HEK293 (cell line): ENCODE measurements around the gene SREBF1.

Source experiments
- CTCF ChIA-PET: fragments of 350-600 bp; formaldehyde crosslinking; extraction: SDS; loops from one replicate; lab custom pipeline; 2021; ENCODE audit warnings: antibody characterized with exemption; lab: Yijun Ruan, JAX
- POLR2A ChIA-PET: fragments of 300-600 bp; formaldehyde crosslinking; extraction: SDS; loops from one replicate; lab custom pipeline; 2020; ENCODE audit warnings: antibody characterized with exemption, inconsistent platforms; lab: Yijun Ruan, JAX
- H3K27ac ChIP-seq: fragments of 200-500 bp; sonication (Bioruptor generic); 2 replicates; pipeline ENCODE4 v1.5.1; 2014; ENCODE audit warnings: low read depth, low read length, control low read depth, inconsistent platforms; ENCODE audit errors: extremely low read depth
- H3K36me3 ChIP-seq, 2 experiments: fragments of 200-500 bp in 1 of 2; sonication (Bioruptor generic) in 1 of 2; 1 replicate in 1 of 2; 2 replicates in 1 of 2; pipeline ENCODE4 v1.5.1; 2014 to 2017; ENCODE audit warnings: inconsistent platforms in 2 of 2, low read length in 2 of 2; ENCODE audit not compliant: control insufficient read depth in 2 of 2, insufficient read depth in 1 of 2
- H3K4me1 ChIP-seq: fragments of 200-500 bp; sonication (Bioruptor generic); 2 replicates; pipeline ENCODE4 v1.5.1; 2014; ENCODE audit warnings: mild to moderate bottlenecking, low read length, inconsistent platforms; ENCODE audit not compliant: control insufficient read depth, insufficient read depth
- H3K4me3 ChIP-seq: 2 replicates; pipeline ENCODE4 v1.5.1; 2011; ENCODE audit warnings: low read depth, mild to moderate bottlenecking, control low read depth, low read length, moderate library complexity
- H3K9me3 ChIP-seq: fragments of 200-500 bp; sonication (Bioruptor generic); 2 replicates; pipeline ENCODE4 v1.5.1; 2014; ENCODE audit warnings: low read depth, low read length, inconsistent platforms; ENCODE audit not compliant: control insufficient read depth, insufficient read depth
- BCL11A ChIP-seq: fragments of 450-650 bp; formaldehyde crosslinking; IDR thresholded peaks from 2 replicates; pipeline ENCODE4 v1.5.1; 2016; ENCODE audit warnings: low read depth, missing biosample characterization, missing genetic modification characterization
- EGR2 ChIP-seq: fragments of 450-650 bp; formaldehyde crosslinking; IDR thresholded peaks from 2 replicates; pipeline ENCODE4 v1.5.1; 2016; ENCODE audit warnings: low read depth, missing biosample characterization, missing genetic modification characterization
- FEZF1 ChIP-seq: fragments of 450-650 bp; formaldehyde crosslinking; IDR thresholded peaks from 2 replicates; pipeline ENCODE4 v1.5.1; 2016; ENCODE audit warnings: missing biosample characterization, missing genetic modification characterization
- SALL2 ChIP-seq: fragments of 450-650 bp; formaldehyde crosslinking; IDR thresholded peaks from 2 replicates; pipeline ENCODE4 v1.5.0; 2017; ENCODE audit warnings: missing biosample characterization, mild to moderate bottlenecking, missing genetic modification characterization, borderline replicate concordance
- SP2 ChIP-seq: fragments of 450-650 bp; formaldehyde crosslinking; IDR thresholded peaks from 2 replicates; pipeline ENCODE4 v1.5.1; 2016; ENCODE audit warnings: missing biosample characterization, missing genetic modification characterization
- ZNF133 ChIP-seq: fragments of 450-650 bp; formaldehyde crosslinking; IDR thresholded peaks from 2 replicates; pipeline ENCODE4 v1.5.1; 2016; ENCODE audit warnings: missing biosample characterization, missing genetic modification characterization
- ZNF24 ChIP-seq: fragments of 450-650 bp; formaldehyde crosslinking; IDR thresholded peaks from 2 replicates; pipeline ENCODE4 v1.5.1; 2016; ENCODE audit warnings: missing biosample characterization, missing genetic modification characterization
- ZNF26 ChIP-seq: fragments of 450-650 bp; formaldehyde crosslinking; IDR thresholded peaks from 2 replicates; pipeline ENCODE4 v1.5.1; 2016; ENCODE audit warnings: missing biosample characterization, missing genetic modification characterization
- ZNF335 ChIP-seq: fragments of 450-650 bp; formaldehyde crosslinking; conservative IDR thresholded peaks from 2 replicates; pipeline ENCODE4 v1.5.1; 2016; ENCODE audit warnings: missing biosample characterization, missing genetic modification characterization
- ZNF404 ChIP-seq: fragments of 450-650 bp; formaldehyde crosslinking; IDR thresholded peaks from 2 replicates; pipeline ENCODE4 v1.5.1; 2017; ENCODE audit warnings: missing biosample characterization, missing genetic modification characterization
- ZNF600 ChIP-seq: fragments of 450-650 bp; formaldehyde crosslinking; IDR thresholded peaks from 2 replicates; pipeline ENCODE4 v1.5.1; 2016; ENCODE audit warnings: missing biosample characterization, missing genetic modification characterization
- ZNF660 ChIP-seq: fragments of 450-650 bp; IDR thresholded peaks from 2 replicates; pipeline ENCODE4 v1.5.1; 2018; ENCODE audit warnings: missing biosample characterization, mild to moderate bottlenecking, missing genetic modification characterization
- ZNF792 ChIP-seq: fragments of 450-650 bp; formaldehyde crosslinking; IDR thresholded peaks from 2 replicates; pipeline ENCODE4 v1.5.1; 2016; ENCODE audit warnings: missing biosample characterization, missing genetic modification characterization
- TF ChIP-seq, protein P1 (sequence below): fragments of 450-650 bp; formaldehyde crosslinking; IDR thresholded peaks from 2 replicates; pipeline ENCODE4 v1.5.1; 2017; ENCODE audit warnings: missing biosample characterization, missing genetic modification characterization
- TF ChIP-seq, protein P2 (sequence below): fragments of 450-650 bp; formaldehyde crosslinking; IDR thresholded peaks from 2 replicates; pipeline ENCODE4 v1.5.1; 2016; ENCODE audit warnings: missing biosample characterization, missing genetic modification characterization

Gene SREBF1

DNA sequence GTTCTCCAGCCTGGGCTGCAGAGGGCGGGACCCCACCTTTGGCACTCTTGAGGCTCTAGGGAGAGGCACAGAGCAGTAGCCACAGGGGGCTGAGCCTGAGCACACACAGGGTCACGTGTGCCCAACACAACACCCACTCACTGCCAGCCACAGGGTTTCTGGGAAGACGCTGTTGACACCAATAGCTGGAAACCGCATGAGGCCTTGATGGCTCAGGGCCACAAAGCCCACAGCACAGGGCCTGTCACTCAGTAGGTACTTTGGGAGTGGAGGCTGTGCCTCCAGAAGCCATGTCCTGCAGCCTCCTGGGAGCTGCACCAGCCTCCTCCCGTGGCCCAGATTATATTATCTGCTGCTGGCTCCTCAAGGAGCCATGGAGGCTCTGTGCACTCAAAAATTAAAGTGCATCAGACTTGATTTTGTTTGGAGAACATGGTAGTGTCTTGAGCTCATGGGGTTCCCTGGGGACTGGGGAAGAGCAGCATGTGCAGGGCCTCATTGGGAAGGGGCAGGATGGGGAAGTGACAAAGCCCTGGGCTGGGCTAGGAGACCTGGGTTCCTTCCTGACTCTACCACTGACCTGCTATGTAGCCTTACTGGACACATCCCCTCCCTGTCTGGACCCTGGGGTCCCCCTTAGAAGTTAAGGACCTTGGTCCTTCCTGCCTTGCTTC lies 12.5 kb upstream of the SREBF1 start (continued):
- peak; percentile 79; the same call in 1 of the 2 replicates for TF ChIP-seq ZNF660 (tag by site-specific recombination)
- peak; percentile 92 for TF ChIP-seq ZNF600
- TF ChIP-seq EGR2: peak; percentile 85
- peak; percentile 50 for TF ChIP-seq SP2 (tag by site-specific recombination)
- TF ChIP-seq, protein P1, sequence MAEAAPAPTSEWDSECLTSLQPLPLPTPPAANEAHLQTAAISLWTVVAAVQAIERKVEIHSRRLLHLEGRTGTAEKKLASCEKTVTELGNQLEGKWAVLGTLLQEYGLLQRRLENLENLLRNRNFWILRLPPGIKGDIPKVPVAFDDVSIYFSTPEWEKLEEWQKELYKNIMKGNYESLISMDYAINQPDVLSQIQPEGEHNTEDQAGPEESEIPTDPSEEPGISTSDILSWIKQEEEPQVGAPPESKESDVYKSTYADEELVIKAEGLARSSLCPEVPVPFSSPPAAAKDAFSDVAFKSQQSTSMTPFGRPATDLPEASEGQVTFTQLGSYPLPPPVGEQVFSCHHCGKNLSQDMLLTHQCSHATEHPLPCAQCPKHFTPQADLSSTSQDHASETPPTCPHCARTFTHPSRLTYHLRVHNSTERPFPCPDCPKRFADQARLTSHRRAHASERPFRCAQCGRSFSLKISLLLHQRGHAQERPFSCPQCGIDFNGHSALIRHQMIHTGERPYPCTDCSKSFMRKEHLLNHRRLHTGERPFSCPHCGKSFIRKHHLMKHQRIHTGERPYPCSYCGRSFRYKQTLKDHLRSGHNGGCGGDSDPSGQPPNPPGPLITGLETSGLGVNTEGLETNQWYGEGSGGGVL: no peak
- peak; percentile 71 for TF ChIP-seq ZNF24 (tag by site-specific recombination)
- TF ChIP-seq BCL11A: peak; percentile 67; the same call in 1 of the 2 replicates
- TF ChIP-seq, all 188 proteins: peak for 42

- H3K27ac ChIP-seq: peak overlapping the region; percentile 70; the same call in 1 of the 2 replicates
- TF ChIP-seq ZNF26 (tag by site-specific recombination) (no peak), ZNF335 (tag by site-specific recombination) (0 out of 2 replicates have a peak, but pooled peaks have one; percentile 15), FEZF1 (tag by site-specific recombination) (no peak)
- TF ChIP-seq, protein P2, sequence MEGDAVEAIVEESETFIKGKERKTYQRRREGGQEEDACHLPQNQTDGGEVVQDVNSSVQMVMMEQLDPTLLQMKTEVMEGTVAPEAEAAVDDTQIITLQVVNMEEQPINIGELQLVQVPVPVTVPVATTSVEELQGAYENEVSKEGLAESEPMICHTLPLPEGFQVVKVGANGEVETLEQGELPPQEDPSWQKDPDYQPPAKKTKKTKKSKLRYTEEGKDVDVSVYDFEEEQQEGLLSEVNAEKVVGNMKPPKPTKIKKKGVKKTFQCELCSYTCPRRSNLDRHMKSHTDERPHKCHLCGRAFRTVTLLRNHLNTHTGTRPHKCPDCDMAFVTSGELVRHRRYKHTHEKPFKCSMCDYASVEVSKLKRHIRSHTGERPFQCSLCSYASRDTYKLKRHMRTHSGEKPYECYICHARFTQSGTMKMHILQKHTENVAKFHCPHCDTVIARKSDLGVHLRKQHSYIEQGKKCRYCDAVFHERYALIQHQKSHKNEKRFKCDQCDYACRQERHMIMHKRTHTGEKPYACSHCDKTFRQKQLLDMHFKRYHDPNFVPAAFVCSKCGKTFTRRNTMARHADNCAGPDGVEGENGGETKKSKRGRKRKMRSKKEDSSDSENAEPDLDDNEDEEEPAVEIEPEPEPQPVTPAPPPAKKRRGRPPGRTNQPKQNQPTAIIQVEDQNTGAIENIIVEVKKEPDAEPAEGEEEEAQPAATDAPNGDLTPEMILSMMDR (tag by site-specific recombination): 0 out of 2 replicates have a peak, but pooled peaks have one; percentile 6
- peaks cover 25% of the 10 kb centered on the region for H3K4me1 ChIP-seq
- H3K4me3 ChIP-seq: no peak overlapping the region
- ChIA-PET POLR2A (interaction anchor here (0.6 to 6.2 kb wide), 3 partner anchors 13 to 166 kb away, joined by 3 to 31 read pairs (median 4); partner anchors contain the start of gene SREBF1), CTCF (interaction anchor here (0.6 to 2.5 kb wide), 8 partner anchors 10 to 186 kb away, joined by 3 to 12 read pairs (median 4); no protein-coding TSS in a partner anchor)
- H3K36me3 ChIP-seq: peaks cover 0 to 3% of the 10 kb centered on the region in 2 experiments; a peak in 1 of 3 replicates
- no peaks in the 10 kb centered on the region for H3K9me3 ChIP-seq
These were observed 11.7 kb upstream of the SREBF1 start for GRCh38 chr17:17848311-17849082.

DNA sequence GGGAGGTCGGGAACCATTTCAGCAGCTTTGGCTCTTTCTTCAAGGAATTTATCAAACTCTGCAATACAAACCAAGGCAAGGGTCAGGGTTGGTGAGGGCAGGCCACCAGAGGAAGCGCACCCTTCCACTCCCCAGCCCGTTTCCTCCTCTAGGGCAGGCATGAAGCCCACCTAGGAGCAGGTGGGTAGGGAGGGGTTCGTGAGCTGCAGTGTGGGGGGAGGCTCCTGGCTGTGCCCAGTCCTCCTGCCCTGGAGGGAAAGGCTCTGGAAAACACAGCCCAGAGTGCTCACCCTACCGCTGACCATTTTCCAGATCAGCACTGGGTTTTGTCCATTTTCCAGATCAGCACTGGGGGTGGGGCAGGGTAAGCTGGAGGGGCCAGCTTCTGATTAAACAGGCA lies 10.9 kb upstream of the SREBF1 start:
- H3K27ac ChIP-seq: no peak overlapping the region
- CTCF ChIA-PET: interaction anchor here (0.6 to 2.5 kb wide), 2 partner anchors 13 to 36 kb away, joined by 3 to 12 read pairs; no protein-coding TSS in a partner anchor
- peaks cover 0 to 3% of the 10 kb centered on the region in 2 experiments; a peak in 1 of 3 replicates for H3K36me3 ChIP-seq
- no peaks in the 10 kb centered on the region for H3K9me3 ChIP-seq
- H3K4me1 ChIP-seq: peaks cover 25% of the 10 kb centered on the region
- TF ChIP-seq ZNF792 (tag by site-specific recombination) (no peak), ZNF404 (tag by site-specific recombination) (no peak), ZNF133 (tag by site-specific recombination) (no peak), SALL2 (tag by site-specific recombination) (no peak)
- POLR2A ChIA-PET: interaction anchor here (6.2 kb wide), 1 partner anchor 12 kb away, joined by 31 read pairs; the partner anchor contains the start of gene SREBF1
- no peak overlapping the region for H3K4me3 ChIP-seq
